Measurements from ENCODE around the gene DIP2B.

GRCh38 chr12:50764286-50765094 lies 259.7 kb downstream of the DIP2B start:
- TF ChIP-seq CTCF (IDR thresholded peaks at IDR 0.05) = no peak
- TF ChIP-seq POLR2A (IDR thresholded peaks at IDR 0.05) = no peak
